Neuronal stem cell (in vitro differentiated cells): ENCODE measurements around the gene BCAS3.
"Not testable (repeated sequence)": the region's sequence is repeated elsewhere in the genome, so short reads cannot be mapped to it uniquely, and the experiment has no call there.

Experiments used
- DNase-seq: peaks from one replicate; pipeline ENCODE4 v3.0.0-alpha.2; 2013; ENCODE audit warnings: low spot score
- H2AFZ ChIP-seq: one replicate; pipeline ENCODE4 v1.6.1; 2013; ENCODE audit warnings: mild to moderate bottlenecking, low read length, inconsistent platforms
- H2AK5ac ChIP-seq: 2 replicates; pipeline ENCODE4 v1.6.1; 2013; ENCODE audit warnings: low read depth, mild to moderate bottlenecking, inconsistent platforms, low read length, moderate library complexity, mixed read lengths
- H2BK120ac ChIP-seq: 2 replicates; pipeline ENCODE4 v1.6.1; 2013; ENCODE audit warnings: low read depth, mild to moderate bottlenecking, inconsistent platforms, low read length, moderate library complexity, mixed read lengths
- H2BK12ac ChIP-seq: one replicate; pipeline ENCODE4 v1.6.1; 2013; ENCODE audit warnings: low read length, inconsistent platforms
- H2BK15ac ChIP-seq: 2 replicates; pipeline ENCODE4 v1.6.1; 2013; ENCODE audit warnings: mild to moderate bottlenecking, low read length, inconsistent platforms, mixed read lengths
- H2BK5ac ChIP-seq: one replicate; pipeline ENCODE4 v1.6.1; 2013; ENCODE audit warnings: inconsistent platforms, mild to moderate bottlenecking, low read length, moderate library complexity
- H3K14ac ChIP-seq: one replicate; pipeline ENCODE4 v1.6.1; 2013; ENCODE audit warnings: low read length, inconsistent platforms
- H3K18ac ChIP-seq: 2 replicates; pipeline ENCODE4 v1.6.1; 2013; ENCODE audit warnings: low read length, inconsistent platforms
- H3K23ac ChIP-seq: 2 replicates; pipeline ENCODE4 v1.6.1; 2013; ENCODE audit warnings: low read depth, mild to moderate bottlenecking, mixed read lengths, low read length, inconsistent platforms; ENCODE audit not compliant: poor library complexity
- H3K27ac ChIP-seq: replicated peaks from 3 replicates; pipeline ENCODE4 v1.5.1; 2013; ENCODE audit warnings: low read length, inconsistent platforms
- H3K27me3 ChIP-seq, 3 experiments: 2 replicates each; pipeline ENCODE4 v1.6.1; 2013; ENCODE audit warnings: low read length in 3 of 3, mild to moderate bottlenecking in 2 of 3, inconsistent platforms in 1 of 3, low read depth in 1 of 3, mixed read lengths in 1 of 3, moderate library complexity in 1 of 3; ENCODE audit not compliant: control insufficient read depth in 3 of 3, insufficient read depth in 3 of 3
- H3K36me3 ChIP-seq, 2 donors: replicated peaks in 1 of 2; 2 replicates each; pipeline ENCODE4 v1.6.1; 2013; ENCODE audit warnings: low read length in 2 of 2; ENCODE audit not compliant: control insufficient read depth in 2 of 2, insufficient read depth in 2 of 2
- H3K4ac ChIP-seq: 2 replicates; pipeline ENCODE4 v1.6.1; 2013; ENCODE audit warnings: inconsistent platforms, mild to moderate bottlenecking, low read length, moderate library complexity
- H3K4me1 ChIP-seq, 2 donors: 1 replicate in 1 of 2; 2 replicates in 1 of 2; pipeline ENCODE4 v1.6.1; 2013; ENCODE audit warnings: low read length in 2 of 2, low read depth in 1 of 2; ENCODE audit not compliant: control insufficient read depth in 2 of 2, insufficient read depth in 1 of 2
- H3K4me2 ChIP-seq: one replicate; pipeline ENCODE4 v1.6.1; 2013; ENCODE audit warnings: mild to moderate bottlenecking, low read length, inconsistent platforms; ENCODE audit not compliant: insufficient read depth, poor library complexity, severe bottlenecking
- H3K4me3 ChIP-seq, 2 donors: 2 replicates each; pipeline ENCODE4 v1.5.1; 2013; ENCODE audit warnings: low read length in 2 of 2, mild to moderate bottlenecking in 2 of 2, inconsistent platforms in 1 of 2, moderate library complexity in 1 of 2
- H3K79me1 ChIP-seq: one replicate; pipeline ENCODE4 v1.6.1; 2013; ENCODE audit warnings: low read depth, mild to moderate bottlenecking, inconsistent platforms, low read length, moderate library complexity
- H3K9ac ChIP-seq: one replicate; pipeline ENCODE4 v1.6.1; 2013; ENCODE audit warnings: mild to moderate bottlenecking, low read depth, low read length, inconsistent platforms; ENCODE audit not compliant: poor library complexity
- H3K9me3 ChIP-seq, 2 donors: replicated peaks in 1 of 2; 2 replicates each; pipeline versions ENCODE3 to v1.6.1; 2013; ENCODE audit warnings: low read length in 2 of 2, mild to moderate bottlenecking in 2 of 2, inconsistent platforms in 1 of 2, low read depth in 1 of 2, mixed read lengths in 1 of 2, moderate library complexity in 1 of 2; ENCODE audit not compliant: control insufficient read depth in 2 of 2, insufficient read depth in 1 of 2
- H4K8ac ChIP-seq: one replicate; pipeline ENCODE4 v1.6.1; 2013; ENCODE audit warnings: low read depth, mild to moderate bottlenecking, inconsistent platforms, low read length, moderate library complexity
- H4K91ac ChIP-seq: one replicate; pipeline ENCODE4 v1.6.1; 2013; ENCODE audit warnings: low read length, low read depth, mild to moderate bottlenecking, inconsistent platforms; ENCODE audit not compliant: poor library complexity
- WGBS, 2 donors: extraction: QIAGEN DNeasy Blood & Tissue Kit; methylation state at CpG; one replicate each; pipeline ENCODE4 v1.1.7; 2013; ENCODE audit warnings: missing lambda C conversion rate in 2 of 2, mixed read lengths in 1 of 2; ENCODE audit not compliant: insufficient read length in 2 of 2, insufficient replicate concordance in 1 of 2; ENCODE audit errors: extremely low coverage in 2 of 2; 5-methylcytosine and 5-hydroxymethylcytosine counted together

Gene BCAS3

GRCh38 chr17:60804831-60805230 lies 127.2 kb downstream of the BCAS3 start:
- no peak overlapping the region for H3K27ac ChIP-seq
- H3K4me2 ChIP-seq = no peak overlapping the region
- no peak overlapping the region for H4K8ac ChIP-seq
- H3K4me1 ChIP-seq = no peaks in the 10 kb centered on the region
- H3K9ac ChIP-seq = no peak overlapping the region
- no peaks in the 10 kb centered on the region for H3K27me3 ChIP-seq
- WGBS, 2 donors = no CpG with 5 or more reads among the region's 3 CpGs
- no peak overlapping the region for H4K91ac ChIP-seq
- H2BK15ac ChIP-seq = no peak overlapping the region
- H3K9me3 ChIP-seq = no peaks in the 10 kb centered on the region
- no peaks in the 10 kb centered on the region for H3K79me1 ChIP-seq
- no peak overlapping the region for H2AK5ac ChIP-seq
- no peak overlapping the region for H3K18ac ChIP-seq
- no peak overlapping the region for H2BK120ac ChIP-seq
- no peak overlapping the region for H3K23ac ChIP-seq
- H3K36me3 ChIP-seq = no peaks in the 10 kb centered on the region
- no peak overlapping the region for H2BK12ac ChIP-seq
- H3K4ac ChIP-seq = no peak overlapping the region
- no peak overlapping the region for H3K14ac ChIP-seq
- H3K4me3 ChIP-seq = no peak overlapping the region
- H2BK5ac ChIP-seq = no peak overlapping the region
- DNase-seq = no peak
- no peak overlapping the region for H2AFZ ChIP-seq

- Histone ChIP-seq H3K4me2 (no peak overlapping the region), H3K79me1 (no peaks in the 10 kb centered on the region), H3K14ac (no peak overlapping the region), H2BK5ac (no peak overlapping the region), H3K18ac (no peak overlapping the region), H2BK120ac (no peak overlapping the region), H3K4me3 (no peak overlapping the region), H3K4me1 (no peaks in the 10 kb centered on the region), H4K91ac (no peak overlapping the region), H2BK15ac (no peak overlapping the region), H3K36me3 (no peaks in the 10 kb centered on the region), H3K4ac (no peak overlapping the region), H2AFZ (no peak overlapping the region), H3K27me3 (no peaks in the 10 kb centered on the region), H3K9me3 (peaks cover 0 to 3% of the 10 kb centered on the region in 2 donors), H3K23ac (no peak overlapping the region), H2AK5ac (no peak overlapping the region), H3K27ac (no peak overlapping the region), H4K8ac (no peak overlapping the region), H3K9ac (no peak overlapping the region), H2BK12ac (no peak overlapping the region)
- no CpG with 5 or more reads among the region's 1 CpG for WGBS, 2 donors
- DNase-seq = no peak
Observed at GRCh38 chr17:60809421-60809820, 131.8 kb downstream of the BCAS3 start.

GRCh38 chr17:60814941-60815340 lies 137.3 kb downstream of the BCAS3 start:
- WGBS, 2 donors = no CpG with 5 or more reads among the region's 2 CpGs
- not testable (repeated sequence) for H3K27ac ChIP-seq, H4K8ac ChIP-seq, H2BK5ac ChIP-seq, H3K18ac ChIP-seq, H3K4me1 ChIP-seq, H3K79me1 ChIP-seq, H4K91ac ChIP-seq, H3K4ac ChIP-seq, H3K14ac ChIP-seq, H3K9ac ChIP-seq, H3K9me3 ChIP-seq, H3K27me3 ChIP-seq, H3K4me3 ChIP-seq, H2AFZ ChIP-seq, H2AK5ac ChIP-seq, H2BK12ac ChIP-seq, H3K4me2 ChIP-seq, DNase-seq, H2BK120ac ChIP-seq, H3K23ac ChIP-seq, H2BK15ac ChIP-seq, H3K36me3 ChIP-seq

- Histone ChIP-seq H3K36me3 (no peaks in the 10 kb centered on the region), H3K4ac (no peak overlapping the region), H3K18ac (no peak overlapping the region), H3K14ac (no peak overlapping the region), H2BK12ac (no peak overlapping the region), H3K79me1 (no peaks in the 10 kb centered on the region), H2BK15ac (no peak overlapping the region), H3K23ac (no peak overlapping the region), H3K9ac (no peak overlapping the region), H3K4me3 (no peak overlapping the region), H2AK5ac (no peak overlapping the region), H2BK120ac (no peak overlapping the region), H3K4me2 (no peak overlapping the region), H4K91ac (no peak overlapping the region), H4K8ac (no peak overlapping the region), H2BK5ac (no peak overlapping the region), H2AFZ (no peak overlapping the region), H3K27ac (no peak overlapping the region), H3K4me1 (no peaks in the 10 kb centered on the region), H3K9me3 (no peaks in the 10 kb centered on the region), H3K27me3 (no peaks in the 10 kb centered on the region)
- DNase-seq = no peak
- WGBS, 2 donors = no CpG with 5 or more reads among the region's 1 CpG
Observed at GRCh38 chr17:60817192-60817591, 139.5 kb downstream of the BCAS3 start.
